Measurements from ENCODE around the gene PREX1. TPM values are rescaled to one million over a fixed set of nuclear protein-coding genes. Genes with fewer than 3 reads are reported as not detected.

PREX1 gene
- total and polyA plus RNA-seq, 3 donors from 2014 or later, result 18.0 to 36.5 (median 27.1) TPM

- H3K27me3 ChIP-seq, result no peaks in the 10 kb centered on the region
- H3K9me3 ChIP-seq, result no peaks in the 10 kb centered on the region
- H3K4me1 ChIP-seq, result peaks cover 4% of the 10 kb centered on the region
- intact Hi-C loops (cut with DNase I; ENCODE audit: low total_unique reads), result no loop called here
- H3K4me3 ChIP-seq, result peak overlapping the region in 1 of 2 donors; percentile 55
- DNase-seq, result no peak
- H3K36me3 ChIP-seq (ENCODE audit: low read depth, missing control alignments), result no peaks in the 10 kb centered on the region
- 30 to 42% methylated on average over 2 of the region's 2 CpGs for WGBS, 2 donors
- TF ChIP-seq CTCF (IDR thresholded peaks at IDR 0.05) (no peak), POLR2A (IDR thresholded peaks at IDR 0.05) (no peak)
- no peak overlapping the region for H3K27ac ChIP-seq
Measured at GRCh38 chr20:48826069-48826468, 1.7 kb downstream of the PREX1 start.

- H3K4me1 ChIP-seq, result peaks cover 4% of the 10 kb centered on the region
- H3K36me3 ChIP-seq (ENCODE audit: low read depth, missing control alignments), result no peaks in the 10 kb centered on the region
- H3K27ac ChIP-seq, result no peak overlapping the region
- intact Hi-C loops (cut with DNase I; ENCODE audit: low total_unique reads), result no loop called here
- DNase-seq, result no peak
- WGBS, 2 donors, result 43 to 53% methylated on average over 4 of the region's 4 CpGs
- H3K9me3 ChIP-seq, result no peaks in the 10 kb centered on the region
- no peaks in the 10 kb centered on the region for H3K27me3 ChIP-seq
- no peak overlapping the region for H3K4me3 ChIP-seq
- TF ChIP-seq CTCF (IDR thresholded peaks at IDR 0.05), result no peak
- no peak for TF ChIP-seq POLR2A (IDR thresholded peaks at IDR 0.05)
Measured at GRCh38 chr20:48825566-48825920, 2.3 kb downstream of the PREX1 start.

- Histone ChIP-seq H3K9me3 (no peaks in the 10 kb centered on the region), H3K4me1 (peaks cover 4% of the 10 kb centered on the region), H3K4me3 (no peak overlapping the region), H3K27me3 (no peaks in the 10 kb centered on the region), H3K27ac (no peak overlapping the region), H3K36me3 (ENCODE audit: low read depth, missing control alignments) (no peaks in the 10 kb centered on the region)
- TF ChIP-seq POLR2A (IDR thresholded peaks at IDR 0.05), result no peak
- no peak for TF ChIP-seq CTCF (IDR thresholded peaks at IDR 0.05)
- intact Hi-C loops (cut with DNase I; ENCODE audit: low total_unique reads), result no loop called here
- DNase-seq, result no peak
- 40 to 54% methylated on average over 12 of the region's 12 CpGs for WGBS, 2 donors
Measured at GRCh38 chr20:48824830-48825565, 2.8 kb downstream of the PREX1 start.

GRCh38 chr20:48823960-48824498 is 3.8 kb downstream of the PREX1 start:
- Histone ChIP-seq H3K27me3 (no peaks in the 10 kb centered on the region), H3K4me1 (peaks cover 2% of the 10 kb centered on the region), H3K36me3 (ENCODE audit: low read depth, missing control alignments) (no peaks in the 10 kb centered on the region), H3K27ac (no peak overlapping the region), H3K9me3 (no peaks in the 10 kb centered on the region), H3K4me3 (no peak overlapping the region)
- no peak for TF ChIP-seq CTCF (IDR thresholded peaks at IDR 0.05)
- no peak for TF ChIP-seq POLR2A (IDR thresholded peaks at IDR 0.05)
- intact Hi-C loops (cut with DNase I; ENCODE audit: low total_unique reads), result no loop called here
- 54 to 57% methylated on average over 8 of the region's 8 CpGs for WGBS, 2 donors
- no peak for DNase-seq

- DNase-seq, result no peak
- H3K36me3 ChIP-seq (ENCODE audit: low read depth, missing control alignments), result no peaks in the 10 kb centered on the region
- H3K4me1 ChIP-seq, result no peaks in the 10 kb centered on the region
- no peaks in the 10 kb centered on the region for H3K27me3 ChIP-seq
- no peak overlapping the region for H3K27ac ChIP-seq
- intact Hi-C loops (cut with DNase I; ENCODE audit: low total_unique reads), result no loop called here
- no peak overlapping the region for H3K4me3 ChIP-seq
- TF ChIP-seq CTCF (IDR thresholded peaks at IDR 0.05) (no peak), POLR2A (IDR thresholded peaks at IDR 0.05) (no peak)
- no peaks in the 10 kb centered on the region for H3K9me3 ChIP-seq
- WGBS, 2 donors, result 85 to 87% methylated on average over 7 of the region's 7 CpGs
Measured at GRCh38 chr20:48823476-48823875, 4.3 kb downstream of the PREX1 start.
